ENCODE measurements around the gene CNKSR3. TPM values are rescaled to one million over a fixed set of nuclear protein-coding genes. Genes with fewer than 3 reads are reported as not detected.

CNKSR3 gene
- total RNA-seq, 1 experiment from 2014 or later, result 10.3 TPM

DNA sequence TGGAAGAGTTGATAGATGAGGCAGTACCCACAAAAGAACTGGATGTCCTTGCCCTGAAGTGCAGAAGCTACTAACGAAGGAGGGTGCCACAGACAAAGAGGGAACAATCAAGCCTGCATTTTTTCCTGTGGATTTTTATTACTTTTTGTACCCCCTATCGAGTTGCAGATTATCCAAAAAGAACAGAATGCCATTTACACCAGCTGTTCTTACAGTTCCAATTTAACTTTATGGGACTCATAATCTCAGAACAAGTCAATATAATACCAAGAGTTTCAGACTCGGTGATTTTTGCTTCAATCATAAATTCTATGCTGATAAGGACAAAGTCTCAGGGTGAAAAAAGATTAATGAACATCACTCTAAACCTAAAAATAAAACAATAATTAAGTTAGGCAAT is 4.0 kb upstream of the CNKSR3 start:
- intact Hi-C loops (cut with micrococcal nuclease; ENCODE audit: unreplicated experiment), result loop anchor here (5.0 to 10.0 kb wide), 3 partner anchors 130 to 360 kb away; partner anchors contain the start of gene SCAF8
- Histone ChIP-seq H3K4me3 (ENCODE audit: low read depth, low read length, poor library complexity, severe bottlenecking) (no peak overlapping the region), H3K9me3 (ENCODE audit: low read depth, low read length, poor library complexity, severe bottlenecking) (no peaks in the 10 kb centered on the region), H3K27ac (ENCODE audit: low read depth, low read length, poor library complexity, severe bottlenecking) (no peak overlapping the region), H3K4me1 (ENCODE audit: insufficient read depth, low read length, poor library complexity, severe bottlenecking) (peaks cover 39% of the 10 kb centered on the region), H3K36me3 (ENCODE audit: insufficient read depth, low read length, poor library complexity, severe bottlenecking) (no peaks in the 10 kb centered on the region), H3K27me3 (replicated peaks; ENCODE audit: insufficient read depth, low read depth, low read length, poor library complexity) (no peaks in the 10 kb centered on the region)
- TF ChIP-seq EZH2 (IDR thresholded peaks at IDR 0.05; ENCODE audit: borderline replicate concordance, low read depth, low read length, poor library complexity, severe bottlenecking), result no peak
- TF ChIP-seq, protein P1, sequence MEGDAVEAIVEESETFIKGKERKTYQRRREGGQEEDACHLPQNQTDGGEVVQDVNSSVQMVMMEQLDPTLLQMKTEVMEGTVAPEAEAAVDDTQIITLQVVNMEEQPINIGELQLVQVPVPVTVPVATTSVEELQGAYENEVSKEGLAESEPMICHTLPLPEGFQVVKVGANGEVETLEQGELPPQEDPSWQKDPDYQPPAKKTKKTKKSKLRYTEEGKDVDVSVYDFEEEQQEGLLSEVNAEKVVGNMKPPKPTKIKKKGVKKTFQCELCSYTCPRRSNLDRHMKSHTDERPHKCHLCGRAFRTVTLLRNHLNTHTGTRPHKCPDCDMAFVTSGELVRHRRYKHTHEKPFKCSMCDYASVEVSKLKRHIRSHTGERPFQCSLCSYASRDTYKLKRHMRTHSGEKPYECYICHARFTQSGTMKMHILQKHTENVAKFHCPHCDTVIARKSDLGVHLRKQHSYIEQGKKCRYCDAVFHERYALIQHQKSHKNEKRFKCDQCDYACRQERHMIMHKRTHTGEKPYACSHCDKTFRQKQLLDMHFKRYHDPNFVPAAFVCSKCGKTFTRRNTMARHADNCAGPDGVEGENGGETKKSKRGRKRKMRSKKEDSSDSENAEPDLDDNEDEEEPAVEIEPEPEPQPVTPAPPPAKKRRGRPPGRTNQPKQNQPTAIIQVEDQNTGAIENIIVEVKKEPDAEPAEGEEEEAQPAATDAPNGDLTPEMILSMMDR (conservative IDR thresholded peaks at IDR 0.05; ENCODE audit: low read depth, low read length), result no peak
- CTCF ChIA-PET, result no interaction called here
- peak; percentile 63 for DNase-seq (ENCODE audit: low spot score)
- no TSS peak for BruUV-seq (replicated peaks)
- POLR2A ChIA-PET (ENCODE audit: low non-redundant PET), result no interaction called here

DNA sequence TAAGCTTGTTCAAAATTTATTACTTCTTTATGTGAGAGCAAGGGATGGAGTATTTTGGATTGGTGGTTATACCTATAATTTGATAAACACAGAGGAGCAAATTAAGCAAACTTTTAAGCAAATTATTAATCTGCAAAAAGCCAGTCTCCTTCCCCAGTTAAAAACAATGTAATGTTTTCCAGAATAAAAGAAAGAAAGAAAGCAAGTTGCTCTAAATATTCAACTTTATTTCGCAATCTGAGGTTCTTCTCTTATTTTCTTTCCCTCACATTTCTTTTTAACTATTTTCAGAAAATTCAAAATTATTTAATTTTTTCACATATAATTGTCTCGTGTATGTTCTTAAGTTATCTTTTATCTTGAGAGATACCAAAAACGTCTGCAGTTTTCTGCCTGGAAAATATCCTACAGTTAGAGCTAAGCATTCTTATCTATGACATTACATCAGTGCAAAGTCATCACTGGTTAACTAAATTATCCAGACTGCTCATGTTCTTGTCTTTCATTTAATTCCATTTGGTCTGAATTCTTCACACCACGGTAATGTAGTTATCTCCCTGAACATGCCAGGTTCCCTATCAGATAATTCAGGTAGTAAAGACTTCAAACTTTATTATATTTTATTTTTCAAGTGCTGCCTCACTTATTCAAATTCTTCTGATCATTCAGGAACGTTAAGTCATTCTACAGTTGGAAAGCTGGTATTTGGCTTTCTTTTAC is 3.3 kb upstream of the CNKSR3 start:
- TF ChIP-seq EZH2 (IDR thresholded peaks at IDR 0.05; ENCODE audit: borderline replicate concordance, low read depth, low read length, poor library complexity, severe bottlenecking), result no peak
- TF ChIP-seq, protein P1 (conservative IDR thresholded peaks at IDR 0.05; ENCODE audit: low read depth, low read length), result no peak
- no peak for DNase-seq (ENCODE audit: low spot score)
- no TSS peak for BruUV-seq (replicated peaks)
- H3K27me3 ChIP-seq (replicated peaks; ENCODE audit: insufficient read depth, low read depth, low read length, poor library complexity), result no peaks in the 10 kb centered on the region
- H3K9me3 ChIP-seq (ENCODE audit: low read depth, low read length, poor library complexity, severe bottlenecking), result no peaks in the 10 kb centered on the region
- H3K27ac ChIP-seq (ENCODE audit: low read depth, low read length, poor library complexity, severe bottlenecking), result no peak overlapping the region
- ChIA-PET CTCF (no interaction called here), POLR2A (ENCODE audit: low non-redundant PET) (no interaction called here)
- peaks cover 42% of the 10 kb centered on the region for H3K4me1 ChIP-seq (ENCODE audit: insufficient read depth, low read length, poor library complexity, severe bottlenecking)
- H3K4me3 ChIP-seq (ENCODE audit: low read depth, low read length, poor library complexity, severe bottlenecking), result no peak overlapping the region
- intact Hi-C loops (cut with micrococcal nuclease; ENCODE audit: unreplicated experiment), result loop anchor here (5.0 to 10.0 kb wide), 3 partner anchors 131 to 359 kb away; partner anchors contain the start of gene SCAF8
- H3K36me3 ChIP-seq (ENCODE audit: insufficient read depth, low read length, poor library complexity, severe bottlenecking), result no peaks in the 10 kb centered on the region

DNA sequence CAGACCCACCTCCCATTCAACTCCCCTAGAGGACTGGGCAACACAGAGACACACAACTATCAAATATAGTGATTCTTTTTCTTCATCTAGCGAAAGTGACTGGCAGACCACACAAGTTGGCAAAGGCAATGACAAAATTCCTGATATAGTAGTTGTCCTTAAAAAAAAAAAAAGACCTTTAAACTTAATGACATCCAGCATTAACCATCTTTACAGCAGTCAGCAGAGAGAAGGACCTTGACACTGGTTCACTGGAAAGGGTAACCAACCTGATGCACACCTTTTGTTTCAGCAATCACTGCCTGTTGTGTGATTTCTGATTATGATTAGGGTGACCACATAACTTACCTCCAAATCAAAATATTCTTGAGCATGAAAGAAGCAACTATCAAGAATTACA is 1.7 kb upstream of the CNKSR3 start:
- TF ChIP-seq, protein P1 (conservative IDR thresholded peaks at IDR 0.05; ENCODE audit: low read depth, low read length), result no peak
- no peak for TF ChIP-seq EZH2 (IDR thresholded peaks at IDR 0.05; ENCODE audit: borderline replicate concordance, low read depth, low read length, poor library complexity, severe bottlenecking)
- intact Hi-C loops (cut with micrococcal nuclease; ENCODE audit: unreplicated experiment), result loop anchor here (5.0 to 10.0 kb wide), 3 partner anchors 133 to 357 kb away; partner anchors contain the start of gene SCAF8
- Histone ChIP-seq H3K27me3 (replicated peaks; ENCODE audit: insufficient read depth, low read depth, low read length, poor library complexity) (no peaks in the 10 kb centered on the region), H3K4me1 (ENCODE audit: insufficient read depth, low read length, poor library complexity, severe bottlenecking) (peaks cover 44% of the 10 kb centered on the region), H3K4me3 (ENCODE audit: low read depth, low read length, poor library complexity, severe bottlenecking) (no peak overlapping the region), H3K9me3 (ENCODE audit: low read depth, low read length, poor library complexity, severe bottlenecking) (no peaks in the 10 kb centered on the region), H3K36me3 (ENCODE audit: insufficient read depth, low read length, poor library complexity, severe bottlenecking) (no peaks in the 10 kb centered on the region), H3K27ac (ENCODE audit: low read depth, low read length, poor library complexity, severe bottlenecking) (no peak overlapping the region)
- POLR2A ChIA-PET (ENCODE audit: low non-redundant PET), result no interaction called here
- no peak for DNase-seq (ENCODE audit: low spot score)
- BruUV-seq (replicated peaks), result TSS peak; percentile 35
- CTCF ChIA-PET, result no interaction called here
